Left forelimb (tissue), 1 donor: ENCODE results near the gene MOB1B.
"Not testable (repeated sequence)": the region's sequence is repeated elsewhere in the genome, so short reads cannot be mapped to it uniquely, and the experiment has no call there.

ENCODE experiments used
- DNase-seq: peaks from one replicate; pipeline ENCODE4 v3.0.0-alpha.2; 2018; ENCODE audit warnings: low spot score

The MOB1B gene

GRCh38 chr4:71008196-71008595 lies 106.0 kb downstream of the MOB1B start:
- DNase-seq, result no peak

DNA sequence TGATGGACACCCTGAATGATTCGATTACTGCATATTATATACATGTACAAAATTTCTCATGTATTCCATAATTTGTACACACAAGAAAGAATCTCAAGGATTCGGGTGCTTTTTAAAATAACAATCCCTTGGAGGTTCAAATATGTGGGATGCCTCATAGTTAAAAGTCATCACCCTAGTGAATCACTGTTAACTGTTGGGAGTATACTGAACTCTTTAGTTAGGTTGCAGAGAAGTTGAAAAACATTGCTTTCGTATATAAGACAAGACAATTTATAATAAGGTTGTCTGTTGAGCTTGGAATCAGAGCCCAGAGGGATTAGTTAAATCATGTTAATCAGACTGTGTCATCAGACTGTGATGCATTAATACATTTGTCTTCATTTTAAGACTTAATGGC lies 106.9 kb downstream of the MOB1B start:
- no peak for DNase-seq

DNA sequence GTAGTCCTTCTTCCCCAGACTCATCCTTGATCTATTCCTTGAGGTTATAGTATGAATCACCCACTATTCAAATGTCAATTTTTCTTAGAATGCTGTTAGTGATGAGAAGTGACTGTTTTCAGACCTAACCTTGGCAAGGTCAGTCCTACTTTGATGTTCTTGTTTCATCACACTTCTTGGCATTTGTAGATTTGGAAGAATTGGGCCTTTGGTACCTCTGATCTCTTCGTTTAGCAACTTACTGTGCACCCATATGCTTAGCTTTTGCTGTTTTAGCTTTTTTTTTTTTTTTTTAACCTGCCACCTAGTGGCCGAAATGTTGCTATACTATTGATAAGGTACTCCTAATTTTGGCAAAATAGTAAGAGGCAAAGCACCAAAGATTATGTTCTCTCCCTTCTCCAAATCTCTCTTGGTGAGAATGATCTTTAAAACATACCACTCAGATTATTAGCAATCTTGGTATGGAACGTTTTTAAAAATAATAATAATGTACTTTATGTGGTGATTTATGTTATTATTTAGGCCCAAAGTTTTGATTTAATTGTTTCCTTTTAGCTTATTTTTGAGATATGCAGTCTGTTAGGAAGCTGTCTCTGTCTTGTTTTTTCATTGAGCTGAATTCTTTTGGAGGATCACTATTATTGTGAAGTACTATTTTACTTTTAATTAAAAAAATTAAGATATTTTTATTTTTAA lies 107.9 kb downstream of the MOB1B start:
- no peak for DNase-seq

DNA sequence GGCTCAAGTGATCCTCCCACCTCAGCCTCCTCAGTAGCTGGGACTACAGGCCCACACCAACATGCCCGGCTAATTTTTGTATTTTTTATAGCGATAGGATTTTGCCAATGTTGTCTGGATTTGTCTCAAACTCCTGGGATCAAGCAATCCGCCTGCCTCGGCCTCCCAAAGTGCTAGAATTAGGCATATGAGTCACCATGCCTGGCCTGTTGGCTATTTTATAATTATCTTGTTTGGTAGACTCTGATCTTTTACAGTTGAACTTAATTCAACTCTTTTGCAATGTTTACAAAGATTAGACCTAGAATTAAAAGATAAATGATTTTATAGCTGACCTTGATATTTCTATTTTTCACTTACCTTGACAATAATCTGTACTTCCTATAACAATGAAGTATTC lies 109.3 kb downstream of the MOB1B start:
- DNase-seq, result no peak

DNA sequence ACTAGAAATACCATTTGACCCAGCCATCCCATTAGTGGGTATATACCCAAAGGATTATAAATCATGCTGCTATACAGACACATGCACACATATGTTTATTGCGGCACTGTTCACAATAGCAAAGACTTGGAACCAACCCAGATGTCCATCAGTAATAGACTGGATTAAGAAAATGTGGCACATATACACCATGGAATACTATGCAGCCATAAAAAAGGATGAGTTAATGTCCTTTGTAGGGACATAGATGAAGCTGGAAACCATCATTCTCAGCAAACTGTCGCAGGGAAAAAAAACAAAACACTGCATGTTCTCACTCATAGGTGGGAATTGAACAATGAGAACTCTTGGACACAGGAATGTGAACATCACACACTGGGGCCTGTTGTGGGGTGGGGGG lies 115.2 kb downstream of the MOB1B start:
- DNase-seq, result not testable (repeated sequence)

DNA sequence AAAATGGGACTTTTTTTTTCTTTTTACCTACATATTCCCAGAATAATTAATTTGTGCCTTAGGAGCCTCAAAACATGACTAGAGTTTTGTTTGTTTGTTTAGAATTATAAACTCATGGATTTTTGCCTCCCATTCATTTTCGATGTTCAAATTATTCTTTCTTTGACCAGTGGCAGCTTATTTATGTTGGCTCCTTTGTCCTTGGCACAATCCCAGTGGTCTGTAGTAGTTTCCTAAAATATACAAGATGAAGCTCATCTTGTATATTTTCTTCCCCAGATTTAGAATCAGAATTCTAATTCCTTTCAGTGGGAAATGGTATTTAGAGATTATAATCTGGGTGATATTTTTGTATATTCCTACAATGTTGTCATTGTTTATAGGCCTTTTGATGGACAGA lies 118.4 kb downstream of the MOB1B start:
- DNase-seq, result no peak

DNA sequence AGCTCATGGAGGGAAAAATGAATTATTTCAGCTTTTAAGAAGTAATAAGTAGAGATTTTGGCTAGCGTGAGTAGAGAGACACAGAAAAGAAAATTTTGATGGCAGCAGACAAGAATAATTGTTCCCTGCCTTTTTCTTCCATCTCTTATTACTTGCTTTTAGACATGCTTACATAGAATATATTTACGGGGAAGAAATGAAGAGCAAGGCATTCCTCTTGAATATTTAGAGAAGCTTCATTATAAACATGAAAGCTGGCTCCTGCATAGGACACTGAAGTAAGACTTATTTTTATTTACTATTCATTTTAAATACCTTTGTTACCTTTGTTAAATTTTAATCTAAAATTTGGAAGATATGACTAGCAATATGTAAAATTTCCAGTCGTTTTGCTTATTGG lies 123.5 kb downstream of the MOB1B start:
- DNase-seq, result no peak

DNA sequence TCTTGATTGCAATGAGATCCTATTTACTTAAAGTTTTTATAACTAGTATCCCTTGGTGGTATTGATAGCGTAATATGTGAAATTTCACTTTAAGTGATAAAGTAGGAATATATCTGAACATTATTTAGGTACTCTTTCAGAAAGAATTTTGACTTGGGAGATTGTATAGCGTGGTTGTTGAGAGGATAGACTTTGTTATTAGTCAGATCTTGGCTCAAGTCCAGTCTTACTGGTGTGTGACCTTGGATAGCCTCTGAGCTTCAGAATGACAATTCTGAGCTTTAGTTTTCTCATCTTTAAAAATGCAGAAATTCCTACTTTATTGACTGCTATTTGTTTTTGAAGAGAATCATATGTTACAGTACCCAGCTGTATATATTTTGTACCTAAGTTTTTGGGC lies 123.9 kb downstream of the MOB1B start:
- no peak for DNase-seq

DNA sequence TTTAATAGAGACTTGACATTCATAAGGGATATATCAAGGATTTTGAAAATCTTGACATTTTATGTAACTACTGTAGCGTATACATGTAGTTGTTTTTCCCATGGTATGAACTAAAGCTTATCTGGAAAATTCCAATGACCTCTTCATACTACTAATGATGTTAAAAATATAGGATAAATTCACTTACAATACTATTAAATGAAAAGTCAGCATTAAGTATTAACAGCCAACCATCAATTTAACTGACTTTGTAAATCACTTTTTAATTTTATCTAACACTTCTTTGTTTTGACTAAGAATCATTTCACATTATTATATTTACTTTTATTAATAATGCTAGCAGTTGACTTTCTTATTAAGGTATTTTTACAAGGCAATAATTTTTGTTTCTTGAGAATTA lies 125.4 kb downstream of the MOB1B start:
- no peak for DNase-seq

DNA sequence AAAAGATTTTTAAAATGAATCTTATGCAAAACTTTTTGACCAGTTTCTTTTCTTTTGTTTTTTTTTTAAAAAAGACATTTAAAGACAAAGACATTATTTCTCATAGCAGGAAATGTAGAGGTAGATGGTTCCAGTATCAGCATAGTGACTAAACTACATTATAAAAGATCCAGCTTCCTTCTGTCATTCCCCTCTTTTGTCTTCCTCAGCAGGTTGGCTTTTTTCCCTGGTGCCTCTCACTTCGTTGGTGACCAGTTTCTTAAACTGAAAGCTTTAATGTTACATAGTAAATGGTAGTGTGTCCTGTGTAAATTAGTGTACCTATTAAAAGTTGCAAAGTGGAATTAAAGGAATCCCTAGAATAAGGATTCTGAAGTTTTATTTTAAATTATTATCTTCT lies 127.3 kb downstream of the MOB1B start:
- DNase-seq, result no peak

- DNase-seq, result not testable (repeated sequence)
These were observed 129.9 kb downstream of the MOB1B start for GRCh38 chr4:71032106-71032505.
